DOHH2 (cell line): Measurements from ENCODE around the gene TMEM164.
A peak's percentile ranks its signal among the peaks of the same experiment; 100 is the strongest.

ENCODE experiments used
- H3F3A ChIP-seq: fragments of 200-600 bp; sonication (generic), shearing (Covaris generic); 2 replicates; pipeline ENCODE4 v1.6.0; 2016; ENCODE audit warnings: antibody characterized with exemption, mild to moderate bottlenecking; ENCODE audit not compliant: control insufficient read depth, insufficient read depth
- H3K27ac ChIP-seq: fragments of 200-600 bp; sonication (generic); 2 replicates; pipeline ENCODE4 v1.5.1; 2014; ENCODE audit warnings: low read depth, mild to moderate bottlenecking, low read length, moderate library complexity
- H3K27me3 ChIP-seq: fragments of 200-600 bp; sonication (generic); 2 replicates; pipeline ENCODE4 v1.6.1; 2014; ENCODE audit warnings: mild to moderate bottlenecking, low read length, mixed read lengths; ENCODE audit not compliant: control insufficient read depth
- H3K36me3 ChIP-seq: fragments of 200-600 bp; sonication (generic); 2 replicates; pipeline ENCODE4 v1.6.1; 2014; ENCODE audit warnings: mild to moderate bottlenecking, low read length, moderate library complexity, mixed read lengths; ENCODE audit not compliant: control insufficient read depth
- H3K4me1 ChIP-seq: fragments of 200-600 bp; sonication (generic); 2 replicates; pipeline ENCODE4 v1.6.1; 2014; ENCODE audit warnings: mild to moderate bottlenecking, low read length, mixed read lengths; ENCODE audit not compliant: control insufficient read depth
- H3K4me2 ChIP-seq: fragments of 200-600 bp; sonication (generic); 2 replicates; pipeline ENCODE4 v1.6.0; 2014; ENCODE audit warnings: mild to moderate bottlenecking, low read length, moderate library complexity
- H3K4me3 ChIP-seq: fragments of 200-600 bp; sonication (generic); 2 replicates; pipeline ENCODE4 v1.5.1; 2014; ENCODE audit warnings: mild to moderate bottlenecking, low read length, mixed read lengths
- H3K79me2 ChIP-seq: fragments of 200-600 bp; sonication (generic); 2 replicates; pipeline ENCODE4 v1.6.1; 2014; ENCODE audit warnings: mild to moderate bottlenecking, low read length, mixed read lengths; ENCODE audit not compliant: control insufficient read depth
- H3K9me2 ChIP-seq: fragments of 200-600 bp; sonication (generic); replicated peaks from 2 replicates; pipeline ENCODE4 v1.6.1; 2014; ENCODE audit warnings: mild to moderate bottlenecking, low read length, mixed read lengths; ENCODE audit not compliant: control insufficient read depth
- H3K9me3 ChIP-seq: fragments of 200-600 bp; sonication (generic); 2 replicates; pipeline ENCODE4 v1.6.1; 2014; ENCODE audit warnings: antibody characterized with exemption, low read length, mixed read lengths; ENCODE audit not compliant: control insufficient read depth, insufficient read depth
- H4K20me1 ChIP-seq: fragments of 200-600 bp; sonication (generic); 2 replicates; pipeline ENCODE4 v1.6.0; 2014; ENCODE audit warnings: low read depth, mild to moderate bottlenecking, antibody characterized with exemption, low read length, moderate library complexity; ENCODE audit not compliant: control insufficient read depth, insufficient read depth
- EZH2phosphoT487 ChIP-seq: fragments of 200-600 bp; sonication (generic); IDR thresholded peaks from 2 replicates; pipeline ENCODE4 v1.6.1; 2017; ENCODE audit warnings: borderline replicate concordance, mild to moderate bottlenecking, antibody characterized with exemption, low read length, moderate library complexity, mixed read lengths
- TF ChIP-seq, protein P1 (sequence below): fragments of 200-600 bp; sonication (generic); IDR thresholded peaks from one replicate; pipeline ENCODE4 v1.5.1; 2014; ENCODE audit warnings: antibody characterized with exemption, mild to moderate bottlenecking, low read depth, low read length; ENCODE audit not compliant: poor library complexity, severe bottlenecking

Gene TMEM164

DNA sequence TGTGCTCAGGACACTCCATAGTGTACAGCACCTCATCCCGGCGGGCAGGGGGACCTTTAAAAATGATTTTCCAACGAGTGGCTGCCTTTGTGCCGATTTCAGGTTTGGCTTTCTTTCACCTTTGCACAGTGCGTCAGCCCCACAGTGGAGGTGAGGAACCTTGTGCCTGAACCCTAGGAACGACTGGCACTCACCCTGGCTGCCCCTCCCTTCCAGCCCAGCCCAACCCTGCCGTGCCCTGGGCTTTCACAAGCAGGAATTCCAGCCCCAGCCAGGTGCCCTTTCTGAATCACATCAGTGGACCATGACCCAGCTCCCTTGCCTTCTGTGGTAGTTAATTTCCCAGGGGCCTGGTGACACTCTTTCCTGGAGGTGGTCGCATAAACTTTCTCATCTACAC lies 1.3 kb downstream of the TMEM164 start:
- H3K4me2 ChIP-seq: peak overlapping the region; percentile 74; the same call in 1 of the 2 replicates
- H3K79me2 ChIP-seq: peaks cover 6% of the 10 kb centered on the region
- TF ChIP-seq, protein P1, sequence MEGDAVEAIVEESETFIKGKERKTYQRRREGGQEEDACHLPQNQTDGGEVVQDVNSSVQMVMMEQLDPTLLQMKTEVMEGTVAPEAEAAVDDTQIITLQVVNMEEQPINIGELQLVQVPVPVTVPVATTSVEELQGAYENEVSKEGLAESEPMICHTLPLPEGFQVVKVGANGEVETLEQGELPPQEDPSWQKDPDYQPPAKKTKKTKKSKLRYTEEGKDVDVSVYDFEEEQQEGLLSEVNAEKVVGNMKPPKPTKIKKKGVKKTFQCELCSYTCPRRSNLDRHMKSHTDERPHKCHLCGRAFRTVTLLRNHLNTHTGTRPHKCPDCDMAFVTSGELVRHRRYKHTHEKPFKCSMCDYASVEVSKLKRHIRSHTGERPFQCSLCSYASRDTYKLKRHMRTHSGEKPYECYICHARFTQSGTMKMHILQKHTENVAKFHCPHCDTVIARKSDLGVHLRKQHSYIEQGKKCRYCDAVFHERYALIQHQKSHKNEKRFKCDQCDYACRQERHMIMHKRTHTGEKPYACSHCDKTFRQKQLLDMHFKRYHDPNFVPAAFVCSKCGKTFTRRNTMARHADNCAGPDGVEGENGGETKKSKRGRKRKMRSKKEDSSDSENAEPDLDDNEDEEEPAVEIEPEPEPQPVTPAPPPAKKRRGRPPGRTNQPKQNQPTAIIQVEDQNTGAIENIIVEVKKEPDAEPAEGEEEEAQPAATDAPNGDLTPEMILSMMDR: no peak
- TF ChIP-seq EZH2phosphoT487: no peak
- no peaks in the 10 kb centered on the region for H3F3A ChIP-seq
- H3K27ac ChIP-seq: no peak overlapping the region
- H3K4me3 ChIP-seq: no peak overlapping the region
- no peaks in the 10 kb centered on the region for H3K27me3 ChIP-seq
- no peaks in the 10 kb centered on the region for H3K36me3 ChIP-seq
- peaks cover 16% of the 10 kb centered on the region for H3K4me1 ChIP-seq
- H4K20me1 ChIP-seq: no peaks in the 10 kb centered on the region
- H3K9me3 ChIP-seq: no peaks in the 10 kb centered on the region
- H3K9me2 ChIP-seq: no peaks in the 10 kb centered on the region

DNA sequence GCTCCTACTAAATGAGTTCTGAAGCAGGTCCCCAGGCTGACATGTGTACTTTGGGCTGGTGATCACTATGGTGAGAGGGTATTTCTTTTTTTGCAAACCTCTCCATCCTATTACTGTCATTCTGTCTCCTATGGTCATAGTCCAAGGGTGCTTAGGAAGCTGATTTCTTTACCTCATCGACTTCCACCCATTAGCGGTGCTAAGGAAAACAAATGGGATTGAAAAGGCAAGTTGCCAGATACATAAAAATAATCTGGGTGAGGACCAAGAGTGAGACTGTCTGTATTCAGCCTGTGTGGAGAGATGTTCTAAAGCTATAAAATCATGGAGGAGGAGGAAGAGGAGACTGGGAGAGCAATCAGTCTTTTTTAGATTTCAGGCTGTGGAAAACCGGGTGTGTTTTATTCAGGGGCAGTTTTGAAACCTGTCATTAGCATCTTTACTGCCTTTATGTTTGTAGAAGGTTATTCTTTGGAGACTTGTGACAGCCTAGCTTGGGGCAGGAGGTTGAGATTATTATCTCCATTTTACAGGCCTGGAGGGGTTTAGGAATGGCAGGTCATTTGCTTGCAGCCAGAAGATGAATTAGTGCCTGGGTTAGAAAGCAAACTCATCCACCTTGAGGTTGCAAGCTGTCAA lies 1.9 kb downstream of the TMEM164 start:
- Histone ChIP-seq H3K9me3 (no peaks in the 10 kb centered on the region), H3K27ac (no peak overlapping the region), H3K4me3 (no peak overlapping the region), H4K20me1 (no peaks in the 10 kb centered on the region), H3K36me3 (no peaks in the 10 kb centered on the region), H3K27me3 (no peaks in the 10 kb centered on the region), H3F3A (no peaks in the 10 kb centered on the region), H3K4me2 (no peak overlapping the region; the same call in 1 of the 2 replicates), H3K4me1 (peaks cover 16% of the 10 kb centered on the region), H3K9me2 (no peaks in the 10 kb centered on the region), H3K79me2 (peaks cover 6% of the 10 kb centered on the region)
- TF ChIP-seq, protein P1: no peak
- no peak for TF ChIP-seq EZH2phosphoT487

GRCh38 chrX:110006161-110006560 lies 3.2 kb downstream of the TMEM164 start:
- Histone ChIP-seq H3K9me3 (no peaks in the 10 kb centered on the region), H3K9me2 (no peaks in the 10 kb centered on the region), H3K4me1 (peaks cover 16% of the 10 kb centered on the region), H3K4me2 (no peak overlapping the region), H3K4me3 (no peak overlapping the region), H3K36me3 (no peaks in the 10 kb centered on the region), H3F3A (no peaks in the 10 kb centered on the region), H4K20me1 (no peaks in the 10 kb centered on the region), H3K79me2 (peaks cover 6% of the 10 kb centered on the region), H3K27ac (no peak overlapping the region), H3K27me3 (no peaks in the 10 kb centered on the region)
- TF ChIP-seq, protein P1: no peak
- no peak for TF ChIP-seq EZH2phosphoT487
